OCI-LY3 (cell line): ENCODE data around the gene HESX1.
A peak's percentile ranks its signal among the peaks of the same experiment; 100 is the strongest.

Experiments
- H2AFZ ChIP-seq: fragments of 200-600, 300-600 bp; shearing (Covaris generic); 2 replicates; pipeline ENCODE4 v1.6.0; 2014; ENCODE audit warnings: antibody characterized with exemption, low read depth, low read length
- H3K27ac ChIP-seq: fragments of 200-600, 300-600 bp; sonication (generic); 2 replicates; pipeline ENCODE4 v1.5.1; 2014; ENCODE audit warnings: mild to moderate bottlenecking, low read length, moderate library complexity, mixed read lengths
- H3K27me3 ChIP-seq: fragments of 200-600, 300-600 bp; sonication (generic); 2 replicates; pipeline ENCODE4 v1.6.1; 2014; ENCODE audit warnings: low read depth, low read length, mixed read lengths
- H3K36me3 ChIP-seq: fragments of 200-600, 300-600 bp; sonication (generic); replicated peaks from 2 replicates; pipeline ENCODE3; 2014; ENCODE audit warnings: low read depth, low read length, mixed read lengths
- H3K4me1 ChIP-seq: fragments of 300-600, 200-600 bp; sonication (generic); 2 replicates; pipeline ENCODE4 v1.6.1; 2014; ENCODE audit warnings: low read length, mixed read lengths
- H3K4me2 ChIP-seq: fragments of 200-600, 300-600 bp; sonication (generic); 2 replicates; pipeline ENCODE4 v1.6.1; 2014; ENCODE audit warnings: low read length, mixed read lengths
- H3K4me3 ChIP-seq: fragments of 300-600, 200-600 bp; sonication (generic); 2 replicates; pipeline ENCODE4 v1.5.1; 2014; ENCODE audit warnings: antibody characterized with exemption, mild to moderate bottlenecking, low read length, moderate library complexity
- H3K79me2 ChIP-seq: fragments of 300-600, 200-600 bp; shearing (Covaris generic); 2 replicates; pipeline ENCODE4 v1.6.1; 2014; ENCODE audit warnings: mild to moderate bottlenecking, low read length, mixed read lengths
- H3K9ac ChIP-seq: fragments of 300-600, 200-600 bp; shearing (Covaris generic); 2 replicates; pipeline ENCODE4 v1.6.0; 2014; ENCODE audit warnings: mild to moderate bottlenecking, low read length, moderate library complexity
- H3K9me3 ChIP-seq: fragments of 200-600, 300-600 bp; shearing (Covaris generic); 2 replicates; pipeline ENCODE4 v1.6.1; 2014; ENCODE audit warnings: low read length, mixed read lengths; ENCODE audit not compliant: insufficient read depth
- H4K20me1 ChIP-seq: fragments of 200-600, 300-600 bp; sonication (generic); 2 replicates; pipeline ENCODE4 v1.6.1; 2016; ENCODE audit warnings: low read length, mixed read lengths; ENCODE audit not compliant: insufficient read depth
- CTCF ChIP-seq: fragments of 200-600, 300-600 bp; sonication (generic); IDR thresholded peaks from 2 replicates; pipeline ENCODE4 v1.5.1; 2014; ENCODE audit warnings: antibody characterized with exemption, low read length, low read depth
- EZH2phosphoT487 ChIP-seq: fragments of 200-600 bp; shearing (Covaris generic); IDR thresholded peaks from 2 replicates; pipeline ENCODE4 v1.6.1; 2018; ENCODE audit warnings: antibody characterized with exemption, mixed run types, low read depth

The HESX1 gene

GRCh38 chr3:57199895-57200297 is at the start of gene HESX1:
TSS of gene HESX1 (minus strand) at chr3:57199978. CDS start at chr3:57199918, 60 bp downstream.
- H3K79me2 ChIP-seq, result no peaks in the 10 kb centered on the region

GRCh38 chr3:57244946-57245345 is 45.2 kb upstream of the HESX1 start:
- H4K20me1 ChIP-seq, result 0 out of 2 replicates have a peak, but pooled peaks cover 4% of the 10 kb centered on the region
- peaks cover 45% of the 10 kb centered on the region for H3K36me3 ChIP-seq
- no peaks in the 10 kb centered on the region for H3K27me3 ChIP-seq
- TF ChIP-seq EZH2phosphoT487 (no peak), CTCF (no peak)
- no peak overlapping the region for H3K4me3 ChIP-seq
- no peaks in the 10 kb centered on the region for H3K79me2 ChIP-seq
- H3K9me3 ChIP-seq, result no peaks in the 10 kb centered on the region
- H3K4me2 ChIP-seq, result no peak overlapping the region
- H2AFZ ChIP-seq, result no peak overlapping the region
- no peak overlapping the region for H3K27ac ChIP-seq
- H3K4me1 ChIP-seq, result no peaks in the 10 kb centered on the region
- no peak overlapping the region for H3K9ac ChIP-seq

More at GRCh38 chr3:57199895-57200297, at the start of gene HESX1:
- H3K27me3 ChIP-seq, result 0 out of 2 replicates have a peak, but pooled peaks cover 3% of the 10 kb centered on the region
- H4K20me1 ChIP-seq, result no peaks in the 10 kb centered on the region
- no peak within 1 kb of the TSS for H3K4me2 ChIP-seq
- no peak within 1 kb of the TSS for H3K4me3 ChIP-seq
- H2AFZ ChIP-seq, result no peak within 1 kb of the TSS
- H3K27ac ChIP-seq, result no peak within 1 kb of the TSS
- TF ChIP-seq EZH2phosphoT487 (no peak), CTCF (no peak)
- H3K36me3 ChIP-seq, result no peaks in the 10 kb centered on the region
- H3K4me1 ChIP-seq, result peaks cover 11% of the 10 kb centered on the region
- H3K9ac ChIP-seq, result no peak within 1 kb of the TSS
- no peaks in the 10 kb centered on the region for H3K9me3 ChIP-seq

- Histone ChIP-seq H3K27me3 (no peaks in the 10 kb centered on the region), H3K9ac (no peak overlapping the region), H3K4me1 (peaks cover 11% of the 10 kb centered on the region), H3K4me2 (peak overlapping the region; percentile 31), H3K4me3 (no peak overlapping the region), H3K36me3 (peaks cover 16% of the 10 kb centered on the region), H2AFZ (no peak overlapping the region), H3K27ac (no peak overlapping the region), H3K79me2 (peaks cover 33% of the 10 kb centered on the region), H3K9me3 (no peaks in the 10 kb centered on the region), H4K20me1 (no peaks in the 10 kb centered on the region; the same call in 1 of the 2 replicates)
- TF ChIP-seq CTCF (no peak), EZH2phosphoT487 (no peak)
Observed at GRCh38 chr3:57234613-57235575, 35.1 kb upstream of the HESX1 start.

GRCh38 chr3:57233799-57234198 is 34.0 kb upstream of the HESX1 start:
- no peak overlapping the region for H3K9ac ChIP-seq
- TF ChIP-seq CTCF (no peak), EZH2phosphoT487 (no peak)
- peaks cover 43% of the 10 kb centered on the region for H3K79me2 ChIP-seq

More at GRCh38 chr3:57233799-57234198, 34.0 kb upstream of the HESX1 start:
- Histone ChIP-seq H3K9me3 (no peaks in the 10 kb centered on the region), H3K27me3 (no peaks in the 10 kb centered on the region), H3K4me3 (no peak overlapping the region), H3K4me2 (no peak overlapping the region), H3K4me1 (peaks cover 18% of the 10 kb centered on the region), H2AFZ (no peak overlapping the region), H3K36me3 (peaks cover 13% of the 10 kb centered on the region), H3K27ac (no peak overlapping the region), H4K20me1 (peaks cover 7% of the 10 kb centered on the region)
